Neural progenitor cell (in vitro differentiated cells): ENCODE measurements around the gene MAN2A1. TPM values are rescaled to one million over a fixed set of nuclear protein-coding genes. Genes with fewer than 3 reads are reported as not detected.

Source experiments
- DNase-seq: peaks from one replicate; pipeline ENCODE4 v3.0.0-alpha.2; 2016; ENCODE audit warnings: low spot score
- H2AFZ ChIP-seq: fragments of 200-600 bp; sonication (generic); replicated peaks from 2 replicates; pipeline ENCODE4 v1.6.1; 2016; ENCODE audit warnings: antibody characterized with exemption
- H3F3A ChIP-seq: fragments of 200-600 bp; sonication (generic); 2 replicates; pipeline ENCODE4 v1.6.1; 2016; ENCODE audit warnings: antibody characterized with exemption, low read depth
- H3K27ac ChIP-seq: fragments of 200-600 bp; sonication (generic); 2 replicates; pipeline ENCODE4 v1.5.1; 2016; ENCODE audit warnings: mild to moderate bottlenecking
- H3K27me3 ChIP-seq: fragments of 200-600 bp; sonication (generic); 2 replicates; pipeline ENCODE4 v1.6.1; 2016; ENCODE audit warnings: mild to moderate bottlenecking, moderate library complexity
- H3K36me3 ChIP-seq: fragments of 200-600 bp; sonication (generic); 2 replicates; pipeline ENCODE4 v1.5.1; 2016
- H3K4me1 ChIP-seq: fragments of 200-600 bp; sonication (generic); 2 replicates; pipeline ENCODE4 v1.6.1; 2016; ENCODE audit warnings: mixed run types
- H3K4me2 ChIP-seq: fragments of 200-600 bp; sonication (generic); 2 replicates; pipeline ENCODE4 v1.6.1; 2016
- H3K4me3 ChIP-seq: fragments of 200-600 bp; sonication (generic); 2 replicates; pipeline ENCODE4 v1.5.1; 2016
- H3K79me2 ChIP-seq: fragments of 200-600 bp; sonication (generic); 2 replicates; pipeline ENCODE4 v1.6.1; 2016; ENCODE audit warnings: low read depth
- H3K9ac ChIP-seq: fragments of 200-600 bp; sonication (generic); 2 replicates; pipeline ENCODE4 v1.6.1; 2016
- H3K9me3 ChIP-seq: fragments of 200-600 bp; sonication (generic); 2 replicates; pipeline ENCODE4 v1.5.1; 2016; ENCODE audit warnings: low read depth
- H4K20me1 ChIP-seq: fragments of 200-600 bp; sonication (generic); 2 replicates; pipeline ENCODE4 v1.6.1; 2016; ENCODE audit warnings: low read depth
- H3K27ac Mint-ChIP-seq: 3 replicates; pipeline ENCODE4 v1.8.0; 2021; ENCODE audit warnings: mixed read lengths
- H3K27me3 Mint-ChIP-seq: 2 replicates; pipeline ENCODE4 v1.8.0; 2022; ENCODE audit warnings: low read depth, mild to moderate bottlenecking, inconsistent platforms, moderate library complexity, mixed read lengths; ENCODE audit not compliant: insufficient read depth
- H3K36me3 Mint-ChIP-seq: 3 replicates; pipeline ENCODE4 v1.8.0; 2021; ENCODE audit warnings: mixed read lengths
- H3K4me1 Mint-ChIP-seq: 3 replicates; pipeline ENCODE4 v1.8.0; 2021; ENCODE audit warnings: mixed read lengths
- H3K4me3 Mint-ChIP-seq: 3 replicates; pipeline ENCODE4 v1.8.0; 2021; ENCODE audit warnings: mild to moderate bottlenecking, moderate library complexity, mixed read lengths
- H3K9me3 Mint-ChIP-seq: 3 replicates; pipeline ENCODE4 v1.8.0; 2020; ENCODE audit warnings: mixed read lengths
- CTCF ChIP-seq: fragments of 200-600 bp; sonication (generic); IDR thresholded peaks from 2 replicates; pipeline ENCODE4 v1.5.1; 2017; ENCODE audit warnings: antibody characterized with exemption, mild to moderate bottlenecking
- EZH2 ChIP-seq: fragments of 200-600 bp; sonication (generic); IDR thresholded peaks from 2 replicates; pipeline ENCODE4 v1.6.1; 2017; ENCODE audit warnings: antibody characterized with exemption, mild to moderate bottlenecking, moderate library complexity
- EZH2phosphoT487 ChIP-seq: fragments of 200-600 bp; sonication (generic); IDR thresholded peaks from 2 replicates; pipeline ENCODE4 v1.6.1; 2017; ENCODE audit warnings: antibody characterized with exemption
- total RNA-seq: library from RNA; depleted of rRNA; stranded (reverse); fragments of >200 nt; gene quantifications from 2 replicates; pipeline ENCODE4 v1.2.3, GENCODE V29; 2015; ENCODE audit warnings: low replicate concordance

Gene MAN2A1
- total RNA-seq, 1 donor from 2014 or later = 130 TPM

GRCh38 chr5:109848130-109848529, 158.4 kb downstream of the MAN2A1 start:
- H3K27me3 ChIP-seq = no peaks in the 10 kb centered on the region
- no peaks in the 10 kb centered on the region for H3K4me1 Mint-ChIP-seq
- H4K20me1 ChIP-seq = no peaks in the 10 kb centered on the region
- TF ChIP-seq EZH2 (no peak), EZH2phosphoT487 (no peak), CTCF (no peak)
- H3K4me3 ChIP-seq = no peak overlapping the region
- no peak for DNase-seq
- no peak overlapping the region for H3K27ac ChIP-seq
- H3K27me3 Mint-ChIP-seq = no peaks in the 10 kb centered on the region
- H3F3A ChIP-seq = no peaks in the 10 kb centered on the region
- H3K27ac Mint-ChIP-seq = no peak overlapping the region
- H3K4me1 ChIP-seq = no peaks in the 10 kb centered on the region
- H3K36me3 ChIP-seq = peaks cover 25% of the 10 kb centered on the region
- no peaks in the 10 kb centered on the region for H3K79me2 ChIP-seq
- peaks cover 53% of the 10 kb centered on the region for H3K36me3 Mint-ChIP-seq
- H3K9ac ChIP-seq = no peak overlapping the region
- no peaks in the 10 kb centered on the region for H3K9me3 ChIP-seq
- no peak overlapping the region for H3K4me3 Mint-ChIP-seq
- H3K9me3 Mint-ChIP-seq = no peaks in the 10 kb centered on the region
- no peak overlapping the region for H3K4me2 ChIP-seq
- no peak overlapping the region for H2AFZ ChIP-seq

- no peaks in the 10 kb centered on the region for H3K79me2 ChIP-seq
- no peaks in the 10 kb centered on the region for H3K4me1 Mint-ChIP-seq
- H3K27ac Mint-ChIP-seq = no peak overlapping the region
- H3K4me3 ChIP-seq = no peak overlapping the region
- TF ChIP-seq EZH2phosphoT487 (no peak), EZH2 (no peak), CTCF (no peak)
- no peaks in the 10 kb centered on the region for H3K9me3 ChIP-seq
- no peak overlapping the region for H3K27ac ChIP-seq
- H3K4me1 ChIP-seq = no peaks in the 10 kb centered on the region
- H3K36me3 ChIP-seq = peaks cover 18% of the 10 kb centered on the region
- H4K20me1 ChIP-seq = no peaks in the 10 kb centered on the region
- no peaks in the 10 kb centered on the region for H3F3A ChIP-seq
- no peaks in the 10 kb centered on the region for H3K27me3 Mint-ChIP-seq
- no peak overlapping the region for H2AFZ ChIP-seq
- no peak overlapping the region for H3K4me2 ChIP-seq
- no peak overlapping the region for H3K4me3 Mint-ChIP-seq
- no peaks in the 10 kb centered on the region for H3K9me3 Mint-ChIP-seq
- H3K27me3 ChIP-seq = no peaks in the 10 kb centered on the region
- H3K9ac ChIP-seq = no peak overlapping the region
- peaks cover 50% of the 10 kb centered on the region for H3K36me3 Mint-ChIP-seq
- DNase-seq = no peak
Observed at GRCh38 chr5:109849478-109850088, 159.9 kb downstream of the MAN2A1 start.

- H4K20me1 ChIP-seq = no peaks in the 10 kb centered on the region
- H3K27ac ChIP-seq = no peak overlapping the region
- no peaks in the 10 kb centered on the region for H3K9me3 ChIP-seq
- H3F3A ChIP-seq = no peaks in the 10 kb centered on the region
- H3K4me1 Mint-ChIP-seq = no peaks in the 10 kb centered on the region
- no peak overlapping the region for H3K4me3 Mint-ChIP-seq
- peaks cover 19% of the 10 kb centered on the region for H3K4me1 ChIP-seq
- H3K27me3 ChIP-seq = no peaks in the 10 kb centered on the region
- TF ChIP-seq EZH2phosphoT487 = no peak
- no peak for TF ChIP-seq CTCF
- no peak for TF ChIP-seq EZH2
- H3K36me3 Mint-ChIP-seq = peaks cover 46% of the 10 kb centered on the region
- no peak overlapping the region for H3K27ac Mint-ChIP-seq
- peaks cover 18% of the 10 kb centered on the region for H3K36me3 ChIP-seq
- no peak overlapping the region for H3K4me3 ChIP-seq
- H3K9ac ChIP-seq = no peak overlapping the region
- no peak for DNase-seq
- no peak overlapping the region for H2AFZ ChIP-seq
- no peaks in the 10 kb centered on the region for H3K27me3 Mint-ChIP-seq
- no peak overlapping the region for H3K4me2 ChIP-seq
- no peaks in the 10 kb centered on the region for H3K79me2 ChIP-seq
- H3K9me3 Mint-ChIP-seq = no peaks in the 10 kb centered on the region
Observed at GRCh38 chr5:109852371-109853155, 162.8 kb downstream of the MAN2A1 start.
